ENCODE data around the gene G2E3. TPM values are rescaled to one million over a fixed set of nuclear protein-coding genes. Genes with fewer than 3 reads are reported as not detected.

Gene G2E3
- total RNA-seq, 3 donors from 2014 or later: 12.3 to 22.2 (median 12.5) TPM

DNA sequence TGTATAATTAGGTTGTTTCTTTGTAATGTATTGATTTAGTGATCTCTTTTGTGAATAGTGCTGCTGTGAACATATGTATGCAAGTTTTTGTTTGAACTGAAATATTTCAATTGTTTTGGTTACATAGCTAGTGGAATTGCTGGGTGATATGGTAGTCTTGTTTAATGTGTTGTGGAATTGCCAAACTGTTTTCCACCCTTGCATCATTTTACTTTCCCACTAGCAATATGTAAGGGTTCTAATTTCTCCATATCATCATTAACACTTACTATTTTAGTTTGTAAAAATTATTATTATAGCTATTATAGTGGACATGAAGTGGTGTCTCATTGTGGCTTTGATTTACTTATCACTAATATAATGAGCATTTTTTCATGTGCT is 5.9 kb downstream of the G2E3 start:
- intact Hi-C loops (cut with DNase I; ENCODE audit: low total_unique reads): no loop called here
- Histone ChIP-seq H3K27ac (no peak overlapping the region), H3K4me1 (peaks cover 0 to 2% of the 10 kb centered on the region in 2 donors), H3K9me3 (no peaks in the 10 kb centered on the region), H3K27me3 (no peaks in the 10 kb centered on the region), H3K4me3 (no peak overlapping the region), H3K36me3 (no peaks in the 10 kb centered on the region)
- no peak for DNase-seq (ENCODE audit: low spot score in 2 of 2)
- no peak for TF ChIP-seq POLR2AphosphoS5 (IDR thresholded peaks at IDR 0.05)
- no peak for TF ChIP-seq CTCF (IDR thresholded peaks at IDR 0.05)
- no peak for TF ChIP-seq POLR2A (IDR thresholded peaks at IDR 0.05)

DNA sequence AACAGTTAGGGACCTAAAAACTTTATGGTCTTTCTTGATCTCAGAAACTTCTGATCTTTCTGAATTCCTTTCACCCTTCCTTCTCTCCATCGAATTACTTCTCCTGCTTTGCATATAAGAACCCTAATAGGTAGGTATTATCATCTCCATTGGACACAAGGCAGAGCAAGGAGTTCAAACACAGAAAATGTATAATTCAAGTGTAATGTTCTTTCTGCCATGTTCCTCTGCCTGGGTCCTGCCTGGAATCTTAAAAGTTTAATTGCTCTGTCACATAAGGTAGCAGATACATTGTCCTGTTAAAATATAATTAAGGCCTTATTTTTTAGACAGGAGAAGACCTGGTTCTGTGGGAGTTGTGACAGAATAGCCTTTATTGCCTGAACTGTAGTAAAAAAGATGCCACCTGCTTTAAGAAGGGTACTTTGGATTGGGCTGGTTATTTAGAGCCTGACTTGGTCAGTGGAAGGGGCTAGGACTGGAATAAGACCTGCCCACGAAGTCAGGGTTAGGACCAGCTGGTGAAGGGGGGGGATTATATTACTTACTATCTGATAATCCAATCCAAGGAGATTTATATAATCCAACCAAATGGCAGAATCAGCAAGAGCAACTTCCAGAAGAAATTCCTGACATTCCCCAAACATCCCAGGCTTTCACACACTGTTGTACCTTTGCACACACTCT is 10.4 kb downstream of the G2E3 start:
- Histone ChIP-seq H3K27me3 (no peaks in the 10 kb centered on the region), H3K4me1 (peaks cover 0 to 3% of the 10 kb centered on the region in 2 donors), H3K36me3 (no peaks in the 10 kb centered on the region), H3K9me3 (no peaks in the 10 kb centered on the region), H3K4me3 (no peak overlapping the region), H3K27ac (no peak overlapping the region)
- TF ChIP-seq POLR2A (IDR thresholded peaks at IDR 0.05) (no peak), POLR2AphosphoS5 (IDR thresholded peaks at IDR 0.05) (no peak), CTCF (IDR thresholded peaks at IDR 0.05) (no peak)
- intact Hi-C loops (cut with DNase I; ENCODE audit: low total_unique reads): no loop called here
- DNase-seq (ENCODE audit: low spot score in 2 of 2): no peak

DNA sequence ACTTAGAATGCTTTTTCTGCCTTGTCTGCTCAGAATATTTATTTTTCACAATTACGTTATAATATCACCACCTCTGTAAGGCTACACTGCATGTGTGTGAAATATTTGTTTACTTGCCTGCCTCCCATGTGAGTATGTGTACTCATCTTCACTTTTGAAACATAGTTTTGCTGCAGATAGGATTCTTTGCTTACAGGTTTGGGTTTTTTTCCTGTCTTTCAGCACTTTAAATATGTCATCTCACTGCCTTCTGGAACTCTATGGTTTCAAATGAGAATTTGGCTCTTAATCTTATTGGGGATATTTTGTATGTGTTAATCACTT is 10.9 kb downstream of the G2E3 start:
- Histone ChIP-seq H3K4me3 (no peak overlapping the region), H3K27ac (no peak overlapping the region), H3K27me3 (no peaks in the 10 kb centered on the region), H3K4me1 (peaks cover 0 to 3% of the 10 kb centered on the region in 2 donors), H3K9me3 (no peaks in the 10 kb centered on the region), H3K36me3 (no peaks in the 10 kb centered on the region)
- intact Hi-C loops (cut with DNase I; ENCODE audit: low total_unique reads): no loop called here
- TF ChIP-seq POLR2AphosphoS5 (IDR thresholded peaks at IDR 0.05) (no peak), POLR2A (IDR thresholded peaks at IDR 0.05) (no peak), CTCF (IDR thresholded peaks at IDR 0.05) (no peak)
- no peak for DNase-seq (ENCODE audit: low spot score in 2 of 2)

- Histone ChIP-seq H3K9me3 (no peaks in the 10 kb centered on the region), H3K4me1 (peaks cover 0 to 3% of the 10 kb centered on the region in 2 donors), H3K4me3 (no peak overlapping the region), H3K27ac (no peak overlapping the region), H3K27me3 (no peaks in the 10 kb centered on the region), H3K36me3 (no peaks in the 10 kb centered on the region)
- no peak for DNase-seq (ENCODE audit: low spot score in 2 of 2)
- intact Hi-C loops (cut with DNase I; ENCODE audit: low total_unique reads): no loop called here
- TF ChIP-seq POLR2A (IDR thresholded peaks at IDR 0.05) (no peak), CTCF (IDR thresholded peaks at IDR 0.05) (no peak), POLR2AphosphoS5 (IDR thresholded peaks at IDR 0.05) (no peak)
Observed at GRCh38 chr14:30572237-30572636, 13.3 kb downstream of the G2E3 start.

GRCh38 chr14:30572771-30573170 is 13.8 kb downstream of the G2E3 start:
- no peak overlapping the region for H3K4me3 ChIP-seq
- intact Hi-C loops (cut with DNase I; ENCODE audit: low total_unique reads): no loop called here
- DNase-seq (ENCODE audit: low spot score in 2 of 2): no peak
- no peak overlapping the region for H3K27ac ChIP-seq
- no peaks in the 10 kb centered on the region for H3K9me3 ChIP-seq
- TF ChIP-seq POLR2AphosphoS5 (IDR thresholded peaks at IDR 0.05): no peak
- no peak for TF ChIP-seq POLR2A (IDR thresholded peaks at IDR 0.05)
- no peak for TF ChIP-seq CTCF (IDR thresholded peaks at IDR 0.05)
- H3K27me3 ChIP-seq: no peaks in the 10 kb centered on the region
- no peaks in the 10 kb centered on the region for H3K36me3 ChIP-seq
- peaks cover 0 to 3% of the 10 kb centered on the region in 2 donors for H3K4me1 ChIP-seq
